GM19035 (cell line): ENCODE results near the gene OR4N5.
"Not testable (repeated sequence)": the region's sequence is repeated elsewhere in the genome, so short reads cannot be mapped to it uniquely, and the experiment has no call there.

Experiments used
- ATAC-seq: cut with Tn5 transposase; IDR thresholded peaks from one replicate; pipeline ENCODE4 v1.9.1; 2021; ENCODE audit not compliant: unreplicated experiment

OR4N5 gene

DNA sequence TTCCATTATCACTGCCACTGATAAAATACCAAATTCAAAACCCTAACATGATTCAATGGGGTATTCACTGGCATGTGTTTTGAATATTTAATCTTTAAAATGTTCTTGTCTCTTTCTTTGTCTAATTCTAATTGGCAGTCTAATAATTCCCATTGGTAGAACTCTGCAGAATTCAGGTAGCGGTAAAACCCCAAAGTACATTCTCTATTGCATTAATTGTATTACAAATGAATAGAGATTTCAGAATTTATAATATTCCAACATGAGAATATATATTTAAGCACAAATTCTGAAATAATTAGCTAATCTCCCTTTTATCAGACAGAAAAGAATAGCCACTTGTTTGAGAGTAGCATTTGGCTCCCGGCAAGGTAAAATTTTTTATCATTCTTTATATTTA lies at the start of gene OR4N5:
TSS of gene OR4N5 (plus strand) at position 301 of the 400 bp plus-strand sequence. CDS start 4,916 bp downstream, outside the sequence.
- no peak for ATAC-seq

DNA sequence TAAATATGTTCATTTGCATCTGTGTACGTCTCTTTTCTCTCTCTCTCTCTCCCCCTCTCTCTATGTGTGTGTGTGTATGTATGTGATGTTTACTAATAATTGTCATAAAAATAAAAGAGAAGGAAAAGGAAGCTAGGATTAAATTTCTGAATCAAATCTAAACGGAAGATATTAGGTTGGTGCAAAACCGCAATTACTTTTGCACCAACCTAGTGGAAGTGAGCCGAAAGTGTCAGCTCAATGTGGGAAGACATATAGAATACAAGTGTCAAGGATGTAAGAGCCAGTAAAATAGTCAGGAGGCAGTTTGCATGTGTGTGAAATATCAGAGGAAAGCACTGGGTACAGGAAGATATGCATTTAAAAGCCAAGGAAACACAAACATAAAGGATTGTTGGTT lies 46.6 kb upstream of the OR4N5 start:
- no peak for ATAC-seq

DNA sequence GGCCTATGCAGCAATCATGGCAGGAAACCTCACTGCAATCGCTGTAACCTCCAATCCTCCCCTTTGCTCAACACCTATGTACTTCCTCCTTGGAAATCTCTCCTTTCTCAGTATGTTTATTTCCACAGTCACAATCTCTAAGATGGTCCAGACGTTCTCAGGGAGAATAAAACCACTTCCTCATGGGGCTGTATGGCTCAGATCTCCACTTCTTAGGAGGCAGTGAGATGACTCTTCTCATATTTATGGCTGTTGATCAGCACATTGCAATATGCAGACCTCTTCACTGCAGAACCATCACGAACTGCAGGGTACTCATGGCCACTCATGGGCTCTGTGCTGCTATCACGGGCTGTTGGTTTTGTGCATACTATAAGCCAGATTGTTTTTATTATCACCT lies 45.2 kb upstream of the OR4N5 start:
- no peak for ATAC-seq

DNA sequence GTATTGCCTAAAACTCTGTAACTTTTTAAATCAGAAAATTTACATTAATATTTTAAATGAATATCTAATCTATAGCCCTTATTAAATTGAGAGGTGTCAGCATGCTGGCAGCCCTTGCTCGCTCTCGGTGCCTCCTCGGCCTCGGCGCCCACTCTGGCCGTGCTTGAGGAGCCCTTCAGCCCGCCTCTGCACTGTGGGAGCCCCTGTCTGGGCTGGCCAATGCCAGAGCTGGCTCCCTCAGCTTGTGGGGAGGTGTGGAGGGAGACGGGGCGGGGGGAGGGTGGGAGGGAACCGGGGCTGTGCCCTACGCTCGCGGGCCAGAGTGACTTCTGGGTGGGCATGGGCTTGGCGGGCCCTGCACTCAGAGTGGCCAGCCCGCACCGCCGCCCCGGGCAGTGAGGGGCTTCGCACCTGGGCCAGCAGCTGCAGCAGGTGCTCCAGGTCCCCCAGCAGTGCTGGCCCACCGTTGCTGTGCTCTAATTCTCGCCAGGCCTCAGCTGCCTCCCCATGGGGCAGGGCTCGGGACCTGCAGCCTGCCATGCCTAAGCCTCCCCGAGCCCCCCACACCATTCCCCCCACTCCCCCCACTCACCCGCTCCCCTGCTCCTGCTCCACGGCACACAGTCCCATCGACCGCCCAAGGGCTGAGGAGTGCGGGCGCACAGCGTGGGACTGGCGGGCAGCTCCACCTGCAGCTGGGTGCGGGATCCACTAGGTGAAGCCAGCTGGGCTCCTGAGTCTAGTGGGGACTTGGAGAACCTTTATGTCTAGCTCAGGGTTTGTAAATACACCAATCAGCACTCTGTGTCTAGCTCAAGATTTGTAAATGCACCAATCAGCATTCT lies 39.5 kb upstream of the OR4N5 start:
- not testable (repeated sequence) for ATAC-seq

DNA sequence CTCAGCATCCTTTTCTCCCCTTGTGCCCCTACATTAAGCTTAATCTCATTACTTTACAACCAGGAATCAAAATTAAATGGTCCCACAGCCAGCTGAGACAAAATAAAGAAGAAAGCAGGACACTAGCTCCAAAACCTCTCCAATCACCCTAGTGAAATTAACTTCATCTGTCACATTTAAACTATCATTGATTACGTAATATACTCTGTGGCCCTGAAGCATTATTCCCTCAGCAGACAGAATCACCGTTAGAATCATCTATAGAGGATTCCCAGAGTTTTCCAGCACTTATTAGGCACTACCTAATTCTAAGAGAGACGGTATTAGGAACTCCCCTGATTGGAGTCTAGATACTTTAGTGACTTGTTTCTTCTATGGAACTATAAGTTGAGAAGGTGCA lies 28.2 kb upstream of the OR4N5 start, which contains the start of gene OR4K17:
TSS of gene OR4K17 (plus strand) at position 302 of the 400 bp plus-strand sequence. CDS start 6,761 bp downstream, outside the sequence.
- ATAC-seq: no peak

GRCh38 chr14:20112321-20112720 lies 26.3 kb upstream of the OR4N5 start:
- ATAC-seq: no peak

GRCh38 chr14:20116748-20117147 lies 21.9 kb upstream of the OR4N5 start:
- no peak for ATAC-seq

DNA sequence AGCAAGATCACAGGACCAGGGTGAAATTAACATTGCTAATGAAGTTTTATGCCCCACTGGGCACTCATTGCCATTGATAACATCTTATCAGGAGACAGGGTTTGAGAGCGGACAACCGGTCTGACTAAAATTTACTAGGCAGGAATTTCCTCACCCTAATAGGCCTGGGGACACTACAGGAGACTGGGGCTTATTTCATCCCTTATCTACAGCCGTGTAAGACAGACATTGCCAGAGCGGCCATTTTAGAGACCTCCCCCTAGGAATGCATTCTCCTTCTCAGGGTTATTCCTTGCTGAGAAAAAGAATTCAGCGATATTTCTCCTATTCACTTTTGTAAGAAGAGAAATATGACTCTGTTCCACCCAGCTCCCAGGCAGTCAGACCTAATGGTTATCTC lies 19.8 kb upstream of the OR4N5 start:
- no peak for ATAC-seq

DNA sequence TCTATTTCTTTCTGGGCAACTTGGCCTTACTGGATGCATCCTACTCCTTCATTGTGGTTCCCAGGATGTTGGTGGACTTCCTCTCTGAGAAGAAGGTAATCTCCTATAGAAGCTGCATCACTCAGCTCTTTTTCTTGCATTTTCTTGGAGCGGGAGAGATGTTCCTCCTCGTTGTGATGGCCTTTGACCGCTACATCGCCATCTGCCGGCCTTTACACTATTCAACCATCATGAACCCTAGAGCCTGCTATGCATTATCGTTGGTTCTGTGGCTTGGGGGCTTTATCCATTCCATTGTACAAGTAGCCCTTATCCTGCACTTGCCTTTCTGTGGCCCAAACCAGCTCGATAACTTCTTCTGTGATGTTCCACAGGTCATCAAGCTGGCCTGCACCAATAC lies 5.3 kb downstream of the OR4N5 start:
- ATAC-seq: no peak

DNA sequence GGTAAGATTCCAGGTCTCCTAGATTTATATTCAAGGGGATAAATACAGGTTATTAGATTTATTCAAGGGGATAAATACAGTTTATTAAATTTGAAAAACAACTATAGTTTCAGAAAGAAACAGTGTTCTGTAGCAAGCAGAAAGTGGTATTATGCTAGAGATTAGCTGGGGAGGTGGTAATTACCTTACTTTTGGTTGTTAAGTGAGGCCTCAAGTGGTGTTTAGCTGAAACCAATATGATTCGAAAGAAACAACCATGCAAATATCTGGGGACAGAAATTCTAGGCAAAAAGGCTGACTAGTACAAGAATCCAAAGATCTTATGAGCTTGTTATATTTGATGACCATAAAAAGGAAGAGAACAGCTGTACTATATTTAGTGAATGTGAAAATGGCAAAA lies 6.2 kb downstream of the OR4N5 start:
- ATAC-seq: no peak

DNA sequence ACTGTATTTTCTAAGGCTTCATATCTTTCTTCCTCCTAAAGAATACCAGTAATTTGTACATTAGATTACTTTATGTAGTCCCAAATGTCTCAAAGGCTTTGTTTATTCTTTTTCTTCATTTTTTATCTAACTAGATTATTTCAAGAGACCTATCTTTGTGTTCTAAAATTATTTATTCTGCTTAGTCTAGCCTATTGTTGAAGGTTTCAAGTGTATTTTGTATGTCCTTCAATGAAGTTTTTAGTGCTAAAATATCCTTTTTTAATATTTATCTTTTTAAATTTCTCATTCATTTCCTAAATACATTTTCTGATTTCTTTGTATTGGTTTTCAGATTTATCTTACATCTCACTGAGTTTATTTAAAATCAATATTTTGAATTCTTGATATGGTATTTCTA lies 25.8 kb downstream of the OR4N5 start:
- ATAC-seq: no peak

GRCh38 chr14:20167091-20167490 lies 28.5 kb downstream of the OR4N5 start:
- ATAC-seq: no peak

- not testable (repeated sequence) for ATAC-seq
Measured at GRCh38 chr14:20169852-20170251, 31.2 kb downstream of the OR4N5 start.

DNA sequence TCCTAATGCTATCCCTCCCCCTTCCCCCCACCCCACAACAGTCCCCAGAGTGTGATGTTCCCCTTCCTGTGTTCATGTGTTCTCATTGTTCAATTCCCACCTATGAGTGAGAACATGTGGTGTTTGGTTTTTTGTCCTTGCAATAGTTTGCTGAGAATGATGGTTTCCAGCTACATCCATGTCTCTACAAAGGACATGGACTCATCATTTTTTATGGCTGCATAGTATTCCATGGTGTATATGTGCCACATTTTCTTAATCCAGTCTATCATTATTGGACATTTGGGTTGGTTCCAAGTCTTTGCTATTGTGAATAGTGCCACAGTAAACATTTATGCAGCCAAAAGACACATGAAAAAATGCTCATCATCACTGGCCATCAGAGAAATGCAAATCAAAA lies 35.6 kb downstream of the OR4N5 start:
- not testable (repeated sequence) for ATAC-seq

DNA sequence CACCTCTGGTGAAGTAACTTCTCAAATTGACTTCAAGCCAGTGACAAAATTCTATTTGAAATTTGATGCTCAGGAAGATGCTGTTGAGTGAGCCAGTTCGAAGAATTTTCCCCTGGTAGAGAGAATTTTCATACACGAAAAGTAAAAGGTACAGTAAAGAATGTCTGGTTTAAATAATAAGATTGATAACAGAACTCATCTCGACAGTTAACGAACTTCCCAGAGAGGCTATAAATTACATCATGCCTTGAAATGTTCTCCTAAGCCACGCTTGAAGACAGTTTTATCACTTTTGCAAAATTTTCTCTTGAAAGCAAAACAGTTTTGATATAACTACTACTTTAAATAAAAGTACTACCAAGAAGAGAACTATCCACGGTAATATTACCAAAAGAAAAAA lies 37.7 kb downstream of the OR4N5 start:
- ATAC-seq: no peak

GRCh38 chr14:20177433-20177974 lies 38.9 kb downstream of the OR4N5 start:
- ATAC-seq: no peak

DNA sequence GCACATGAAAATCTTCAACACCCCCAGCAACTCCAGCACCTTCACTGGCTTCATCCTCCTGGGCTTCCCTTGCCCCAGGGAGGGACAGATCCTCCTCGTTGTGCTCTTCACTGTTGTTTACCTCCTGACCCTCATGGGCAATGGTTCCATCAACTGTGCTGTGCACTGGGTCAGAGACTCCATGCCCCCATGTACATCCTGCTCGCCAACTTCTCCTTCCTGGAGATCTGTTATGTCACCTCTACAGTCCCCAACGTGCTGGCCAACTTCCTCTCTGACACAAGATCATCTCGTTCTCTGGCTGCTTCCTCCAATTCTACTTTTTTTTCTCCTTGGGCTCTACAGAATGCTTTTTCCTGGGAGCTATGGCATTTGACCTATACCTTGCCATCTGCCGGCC lies 40.6 kb downstream of the OR4N5 start:
- ATAC-seq: no peak

DNA sequence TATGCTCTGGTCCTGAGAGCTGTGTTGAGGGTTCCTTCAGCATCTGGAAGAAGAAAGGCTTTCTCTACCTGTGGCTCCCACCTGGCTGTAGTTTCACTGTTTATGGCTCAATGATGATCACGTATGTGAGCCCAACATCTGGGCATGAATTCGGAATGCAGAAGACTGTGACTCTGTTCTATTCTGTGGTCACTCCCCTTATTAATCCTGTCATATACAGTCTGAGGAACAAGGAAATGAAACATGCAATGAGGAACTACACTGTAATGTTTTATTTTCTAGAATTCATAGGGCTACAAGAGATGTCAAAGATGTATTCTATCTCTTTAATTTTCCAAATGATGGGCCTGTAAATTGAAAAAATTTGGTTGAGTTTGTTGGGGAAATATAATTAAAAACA lies 41.3 kb downstream of the OR4N5 start:
- ATAC-seq: no peak

- no peak for ATAC-seq
Measured at GRCh38 chr14:20180486-20180885, 41.9 kb downstream of the OR4N5 start.

GRCh38 chr14:20184181-20184580 lies 45.6 kb downstream of the OR4N5 start:
- no peak for ATAC-seq

GRCh38 chr14:20190596-20190995 lies 52.0 kb downstream of the OR4N5 start, which contains the start of gene OR11G2:
TSS of gene OR11G2 (plus strand) at chr14:20190896. CDS start at chr14:20197438, 6,542 bp downstream.
- ATAC-seq: no peak

DNA sequence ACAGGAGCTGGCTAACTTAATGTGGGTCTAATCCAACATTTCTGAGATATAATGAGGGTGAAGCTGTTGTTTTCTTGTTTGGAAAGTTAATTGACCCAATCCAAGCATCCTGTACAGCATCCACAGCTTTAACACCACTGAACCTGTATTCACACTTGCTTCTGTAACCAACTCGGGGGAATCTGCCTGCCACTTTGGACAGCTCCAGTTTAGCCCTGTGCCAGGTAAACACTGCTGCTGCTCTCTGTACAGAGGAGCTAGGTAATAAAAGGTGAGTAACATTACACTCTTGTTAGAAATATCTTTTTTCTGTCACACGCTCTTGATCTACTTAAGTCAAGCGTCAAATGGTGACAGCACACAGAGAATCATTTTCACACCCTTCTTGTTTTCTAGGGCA lies 52.8 kb downstream of the OR4N5 start:
- ATAC-seq: no peak
